CMK (cell line): ENCODE results near the gene ANKRD44.
"Not testable (repeated sequence)": the region's sequence is repeated elsewhere in the genome, so short reads cannot be mapped to it uniquely, and the experiment has no call there.

Experiments used
- DNase-seq: peaks from one replicate; pipeline ENCODE4 v3.0.0-alpha.2; 2010; ENCODE audit warnings: low read depth

ANKRD44 gene

GRCh38 chr2:197287596-197287932, 23.0 kb downstream of the ANKRD44 start:
- DNase-seq = not testable (repeated sequence)

DNA sequence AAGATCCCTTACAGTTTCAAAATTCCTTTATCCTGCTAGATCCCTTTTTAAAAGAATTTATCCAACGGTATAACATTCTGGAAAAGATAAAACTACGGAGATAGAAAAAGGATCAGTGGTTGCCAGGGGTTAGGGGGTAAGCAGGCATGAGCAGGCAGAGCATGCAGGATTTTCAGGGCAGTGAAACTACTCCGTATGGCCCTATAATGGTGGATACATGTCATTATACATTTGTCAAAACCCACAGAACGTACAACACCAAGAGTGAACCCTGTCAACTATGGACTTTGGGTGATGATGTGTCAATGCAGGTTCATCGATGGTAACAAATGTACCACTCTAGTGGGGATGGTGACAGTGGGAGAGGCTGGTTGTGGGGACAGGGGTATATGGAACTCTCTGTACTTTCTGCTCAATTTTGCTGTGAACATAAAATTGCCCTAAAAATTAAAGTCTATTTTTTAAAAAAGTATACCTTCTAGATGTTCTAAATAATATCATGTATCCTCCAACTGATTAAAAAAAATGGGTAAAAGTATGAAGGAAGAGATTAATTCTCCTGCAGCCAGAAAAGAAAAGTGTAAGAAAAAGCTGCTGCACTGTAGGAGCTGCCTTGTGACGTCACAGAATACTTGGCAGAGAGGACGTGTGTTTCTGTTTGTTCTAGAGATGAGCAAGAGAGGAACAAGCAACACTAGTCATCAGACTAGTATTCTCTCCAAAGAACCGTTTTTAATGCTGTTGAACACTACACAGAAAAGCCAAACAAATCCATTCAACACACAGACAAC, 23.6 kb downstream of the ANKRD44 start:
- no peak for DNase-seq

GRCh38 chr2:197285361-197285760, 25.2 kb downstream of the ANKRD44 start:
- no peak for DNase-seq

GRCh38 chr2:197284956-197285355, 25.6 kb downstream of the ANKRD44 start:
- no peak for DNase-seq

DNA sequence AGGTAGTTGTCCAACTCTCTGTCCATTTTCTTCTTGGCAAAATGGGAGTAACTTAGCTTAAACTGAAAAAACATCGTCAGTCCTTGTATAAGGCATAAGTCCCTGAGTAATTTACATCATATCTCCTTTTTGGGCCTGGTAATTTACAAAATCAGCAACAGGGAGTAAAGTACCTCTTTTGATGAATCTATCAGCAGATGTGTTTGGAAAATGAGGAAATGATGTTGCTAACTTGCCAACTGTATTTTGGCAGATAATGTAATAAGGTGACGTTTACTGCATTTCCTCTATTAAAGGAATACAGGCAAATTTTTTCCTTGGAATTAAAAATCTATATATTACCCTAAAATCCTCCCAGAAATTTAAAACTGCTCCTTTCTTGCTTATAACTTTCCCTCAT, 29.2 kb downstream of the ANKRD44 start:
- DNase-seq = no peak

DNA sequence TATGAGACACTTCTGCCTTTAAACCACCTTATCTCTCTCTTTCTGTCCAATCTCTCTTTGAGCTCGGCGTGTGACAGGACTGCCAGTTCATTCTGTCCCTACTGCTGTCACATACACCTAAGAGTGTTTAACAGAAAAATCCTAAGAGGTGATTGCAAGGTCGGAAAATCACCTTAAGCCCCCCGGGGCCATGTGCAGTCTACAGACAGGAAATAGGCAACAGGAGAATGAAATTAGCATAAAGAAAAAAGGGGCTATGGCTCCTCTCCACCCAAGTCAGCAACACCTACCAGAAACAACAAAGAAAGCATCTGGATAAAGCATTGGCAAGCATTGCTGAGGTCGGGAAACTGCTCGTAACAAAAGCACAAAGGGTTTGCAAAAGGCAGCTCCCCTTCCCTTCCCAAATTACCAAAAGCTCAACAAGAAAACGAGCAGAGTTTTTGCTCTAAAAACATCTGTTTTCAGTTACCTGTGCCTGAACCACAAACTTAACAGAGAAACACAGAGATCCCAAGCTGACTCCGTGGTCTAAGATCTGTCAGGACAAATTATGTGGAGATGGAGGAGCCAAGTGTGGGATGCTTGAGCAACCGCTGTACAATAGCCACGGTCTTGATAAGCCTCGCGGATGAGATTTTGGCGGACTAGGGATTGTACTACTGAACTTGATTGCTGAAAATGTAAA, 30.4 kb downstream of the ANKRD44 start:
- DNase-seq = no peak

- no peak for DNase-seq
These were observed 31.5 kb downstream of the ANKRD44 start for GRCh38 chr2:197278799-197279763.

- no peak for DNase-seq
These were observed 32.8 kb downstream of the ANKRD44 start for GRCh38 chr2:197277794-197278193.

DNA sequence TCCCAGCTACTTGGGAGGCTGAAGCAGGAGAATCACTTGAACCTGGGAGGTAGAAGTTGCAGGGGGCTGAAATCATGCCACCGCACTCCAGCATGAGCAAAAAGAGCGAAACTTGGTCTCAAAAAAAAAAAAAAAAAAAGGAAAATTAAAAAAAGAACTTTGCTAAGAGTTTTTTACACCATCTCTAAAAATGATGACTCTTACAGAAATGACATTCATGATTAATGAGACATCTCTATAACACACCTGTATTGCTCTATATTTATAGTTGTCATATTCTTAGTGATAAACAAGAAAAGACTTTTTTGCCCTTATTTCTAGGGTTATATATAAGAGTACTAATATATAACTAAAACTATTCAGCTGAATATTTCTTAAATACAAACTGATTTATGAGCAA, 34.4 kb downstream of the ANKRD44 start:
- no peak for DNase-seq

DNA sequence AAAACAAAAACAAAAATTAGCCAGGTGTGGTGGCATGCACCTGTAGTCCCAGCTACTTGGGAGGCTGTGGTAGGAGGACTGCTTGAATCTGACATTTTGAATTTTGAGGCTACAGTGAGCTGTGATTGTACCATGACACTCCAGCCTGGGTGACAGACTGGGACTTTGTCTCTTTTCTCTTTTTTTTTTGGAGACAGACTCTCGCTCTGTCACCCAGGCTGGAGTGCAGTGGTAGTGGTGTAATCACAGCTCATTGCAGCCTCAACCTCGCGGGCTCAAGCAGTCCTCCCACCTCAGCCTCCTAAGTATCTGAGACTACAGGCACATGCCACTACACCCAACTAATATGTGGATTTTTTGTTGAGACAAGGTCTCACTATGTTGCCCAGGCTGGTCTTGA, 35.6 kb downstream of the ANKRD44 start:
- no peak for DNase-seq

DNA sequence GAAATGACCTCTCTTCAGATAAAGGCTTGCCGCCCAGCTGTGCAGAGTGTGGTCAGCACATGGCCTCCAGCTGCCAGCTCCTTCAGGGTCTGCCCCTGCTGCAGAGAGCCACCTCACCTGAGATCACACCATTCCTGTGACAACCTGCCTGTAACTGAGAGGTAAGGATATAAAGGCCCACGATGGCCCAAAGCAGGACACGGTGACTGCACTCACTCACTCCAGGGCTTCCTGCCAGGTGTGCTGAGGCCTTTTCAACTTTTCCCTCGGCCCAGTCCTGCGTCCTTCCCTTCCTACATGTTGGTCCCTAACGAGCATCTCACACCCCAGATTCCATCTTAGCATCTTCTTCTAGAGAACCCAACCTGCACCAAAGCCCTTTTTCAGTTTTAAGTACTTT, 36.2 kb downstream of the ANKRD44 start:
- no peak for DNase-seq

DNA sequence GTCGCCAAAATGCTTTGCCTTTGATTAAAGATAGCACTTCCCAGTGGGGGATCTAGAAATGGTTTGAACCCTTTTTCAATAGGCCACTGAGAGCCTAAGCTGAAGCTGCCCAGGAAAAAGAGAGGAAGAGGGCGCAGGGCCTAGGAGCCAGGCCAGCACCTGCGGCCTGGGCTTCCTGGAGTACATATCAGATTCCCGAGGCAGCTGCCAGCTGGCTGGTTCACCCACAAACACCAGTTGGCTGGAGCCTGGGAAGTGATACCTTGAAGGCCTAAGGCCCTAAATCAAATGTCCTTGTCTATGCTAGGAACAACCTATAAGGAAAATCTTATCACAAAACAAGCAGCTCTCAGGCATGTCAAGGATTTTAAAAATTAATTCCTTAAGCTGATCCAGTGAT, 37.1 kb downstream of the ANKRD44 start:
- DNase-seq = no peak

DNA sequence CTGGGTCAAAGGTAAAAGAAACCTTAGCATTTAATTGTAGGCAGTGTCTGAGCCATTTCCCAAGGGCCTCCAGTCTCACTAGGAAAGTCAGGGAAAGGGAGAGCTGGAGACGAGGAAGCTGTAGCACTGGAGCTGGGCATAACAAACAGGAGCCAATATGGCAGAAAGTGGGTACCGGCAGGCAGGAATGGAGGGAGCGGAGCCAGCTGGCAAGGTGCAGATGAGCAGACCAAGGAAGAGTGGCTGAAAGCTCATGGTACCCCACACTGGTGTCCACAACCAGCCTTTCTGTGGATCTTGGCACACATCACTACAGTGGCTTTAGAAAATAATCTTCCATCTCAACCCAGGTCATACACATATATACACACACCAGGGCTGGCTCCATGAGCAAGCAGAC, 40.0 kb downstream of the ANKRD44 start:
- DNase-seq = no peak

DNA sequence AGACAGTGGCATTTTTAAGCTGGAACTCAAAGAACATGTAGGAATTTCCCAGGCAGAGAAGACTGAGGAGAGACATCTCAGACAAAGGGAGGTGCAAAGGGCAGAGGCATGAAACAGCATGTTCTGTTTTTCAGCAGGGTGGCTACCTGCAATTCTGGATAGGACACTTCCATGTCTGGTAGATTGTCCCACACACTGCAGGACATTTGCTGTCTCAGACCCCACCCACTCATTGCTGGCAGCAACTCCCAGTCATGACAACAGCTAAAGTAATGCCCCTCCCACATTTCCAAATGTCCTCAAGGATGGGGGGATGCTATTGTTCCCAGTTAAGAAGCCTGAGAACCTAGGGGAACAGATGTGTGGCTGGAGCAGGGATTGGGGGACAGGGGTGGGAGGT, 40.8 kb downstream of the ANKRD44 start:
- no peak for DNase-seq

GRCh38 chr2:197268786-197269584, 41.6 kb downstream of the ANKRD44 start:
- DNase-seq = no peak

GRCh38 chr2:197266477-197266876, 44.1 kb downstream of the ANKRD44 start:
- DNase-seq = no peak

GRCh38 chr2:197265924-197266323, 44.7 kb downstream of the ANKRD44 start:
- no peak for DNase-seq

- no peak for DNase-seq
These were observed 45.5 kb downstream of the ANKRD44 start for GRCh38 chr2:197265036-197265435.

GRCh38 chr2:197264332-197264731, 46.2 kb downstream of the ANKRD44 start:
- no peak for DNase-seq

DNA sequence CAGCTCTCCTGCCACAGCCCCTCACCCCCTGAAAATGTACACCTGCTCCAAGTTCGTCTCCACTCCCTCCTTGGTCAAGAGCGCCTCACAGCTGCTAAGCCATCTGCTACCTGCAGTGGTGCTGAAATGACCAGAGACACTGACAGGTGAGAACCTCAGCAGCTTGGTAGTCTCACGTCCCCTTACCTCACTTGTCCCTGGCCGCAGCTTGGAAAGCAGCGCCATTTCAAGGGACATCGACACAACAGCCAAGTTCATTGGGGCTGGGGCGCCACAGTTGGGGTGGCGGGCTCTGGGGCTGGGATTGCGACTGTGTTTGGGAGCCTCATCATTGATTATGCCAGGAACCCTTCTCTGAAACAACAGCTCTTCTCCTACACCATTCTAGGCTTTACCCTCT, 47.5 kb downstream of the ANKRD44 start:
- DNase-seq = no peak

GRCh38 chr2:197261808-197262226, 48.8 kb downstream of the ANKRD44 start:
- no peak for DNase-seq
